GM10266 (cell line): Measurements from ENCODE around the gene UBE2B.

Experiments
- DNase-seq: peaks from one replicate; pipeline ENCODE4 v3.0.0; 2012; ENCODE audit errors: extremely low spot score
- TF ChIP-seq, protein P1 (sequence below): IDR thresholded peaks from 2 replicates; pipeline ENCODE4 v1.5.1; 2012; ENCODE audit warnings: mild to moderate bottlenecking, low read depth; ENCODE audit not compliant: control insufficient read depth, insufficient read depth; ENCODE audit errors: missing control alignments

The UBE2B gene

DNA sequence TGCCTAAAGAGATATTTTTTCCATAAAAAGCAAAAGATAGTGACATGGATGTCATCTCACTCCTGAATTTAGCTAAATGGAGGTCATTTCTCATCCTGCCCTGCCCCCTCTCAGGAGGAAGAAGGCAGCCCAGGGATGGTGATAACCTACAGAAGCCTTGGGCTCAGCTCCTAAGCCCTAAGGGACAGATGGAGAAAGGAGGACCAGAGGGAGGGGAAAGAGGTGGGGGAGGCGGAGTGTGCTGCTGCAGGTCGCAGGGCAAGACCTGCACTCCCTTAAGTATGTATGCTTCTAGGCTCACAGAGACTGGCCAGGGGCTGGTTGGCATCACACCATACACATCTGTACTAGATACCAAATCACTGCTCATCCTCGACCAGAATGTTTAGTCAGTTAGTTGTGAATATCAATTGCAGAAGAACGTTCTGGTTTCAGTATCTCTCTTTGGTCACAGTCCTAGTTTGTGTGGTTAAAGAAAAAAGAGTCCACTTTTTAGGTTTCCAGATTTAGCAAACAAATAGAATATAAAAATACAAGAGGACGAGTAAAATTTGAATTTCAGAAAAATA, 58.7 kb downstream of the UBE2B start:
- DNase-seq = no peak
- TF ChIP-seq, protein P1, sequence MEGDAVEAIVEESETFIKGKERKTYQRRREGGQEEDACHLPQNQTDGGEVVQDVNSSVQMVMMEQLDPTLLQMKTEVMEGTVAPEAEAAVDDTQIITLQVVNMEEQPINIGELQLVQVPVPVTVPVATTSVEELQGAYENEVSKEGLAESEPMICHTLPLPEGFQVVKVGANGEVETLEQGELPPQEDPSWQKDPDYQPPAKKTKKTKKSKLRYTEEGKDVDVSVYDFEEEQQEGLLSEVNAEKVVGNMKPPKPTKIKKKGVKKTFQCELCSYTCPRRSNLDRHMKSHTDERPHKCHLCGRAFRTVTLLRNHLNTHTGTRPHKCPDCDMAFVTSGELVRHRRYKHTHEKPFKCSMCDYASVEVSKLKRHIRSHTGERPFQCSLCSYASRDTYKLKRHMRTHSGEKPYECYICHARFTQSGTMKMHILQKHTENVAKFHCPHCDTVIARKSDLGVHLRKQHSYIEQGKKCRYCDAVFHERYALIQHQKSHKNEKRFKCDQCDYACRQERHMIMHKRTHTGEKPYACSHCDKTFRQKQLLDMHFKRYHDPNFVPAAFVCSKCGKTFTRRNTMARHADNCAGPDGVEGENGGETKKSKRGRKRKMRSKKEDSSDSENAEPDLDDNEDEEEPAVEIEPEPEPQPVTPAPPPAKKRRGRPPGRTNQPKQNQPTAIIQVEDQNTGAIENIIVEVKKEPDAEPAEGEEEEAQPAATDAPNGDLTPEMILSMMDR = no peak

DNA sequence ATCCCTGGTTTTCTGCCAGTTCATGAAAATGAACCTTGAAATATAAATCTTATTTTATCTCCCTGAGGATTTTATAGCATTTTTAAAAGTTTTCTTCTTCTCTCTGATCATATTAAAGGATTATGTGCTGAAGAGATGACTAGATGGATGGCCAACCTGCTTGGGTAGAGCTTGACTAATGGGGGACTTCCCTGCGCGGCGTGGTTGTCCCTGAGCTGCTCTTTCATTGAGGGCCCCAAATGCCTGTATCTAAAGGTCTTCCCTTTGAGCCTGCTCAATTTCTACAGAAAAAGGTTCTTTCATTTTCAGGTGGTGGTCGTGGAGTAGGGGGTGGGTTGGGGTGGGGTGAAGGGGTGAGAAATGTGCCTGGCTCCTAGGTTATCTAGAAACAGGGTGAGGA, 60.8 kb downstream of the UBE2B start:
- TF ChIP-seq, protein P1 = no peak
- no peak for DNase-seq

DNA sequence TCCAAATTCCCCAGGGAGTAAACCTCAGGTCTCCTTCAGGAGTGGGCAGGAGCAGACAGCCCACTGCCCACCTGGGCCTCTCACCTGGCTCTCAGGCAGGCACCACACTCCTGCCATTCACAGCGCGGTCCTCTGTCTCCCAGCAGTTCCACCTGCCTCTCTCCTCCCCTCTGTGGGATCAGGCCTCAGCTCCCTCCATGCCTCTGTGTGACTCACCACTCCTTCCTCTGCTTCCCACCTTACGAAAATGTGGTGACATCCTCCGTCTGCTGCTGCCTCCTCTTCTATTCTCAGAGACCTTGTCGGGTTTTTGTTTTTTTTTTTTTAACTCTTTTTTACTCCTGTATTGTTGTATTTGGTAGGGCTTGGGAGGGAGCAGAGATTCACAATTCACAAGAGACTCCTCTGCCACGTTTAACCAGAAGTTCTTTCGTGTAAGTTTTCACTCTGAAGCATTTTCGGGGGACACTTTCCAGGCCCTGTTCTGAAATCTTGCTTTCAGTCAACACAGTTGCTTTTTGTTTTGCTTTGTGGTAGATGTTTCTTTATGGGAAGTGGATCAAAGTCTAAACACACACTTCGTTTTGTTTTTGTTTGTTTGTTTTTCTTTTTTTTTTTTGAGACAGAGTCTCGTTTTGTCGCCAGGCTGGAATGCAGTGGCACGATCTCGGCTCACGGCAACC, 61.4 kb downstream of the UBE2B start:
- TF ChIP-seq, protein P1 = no peak
- no peak for DNase-seq

DNA sequence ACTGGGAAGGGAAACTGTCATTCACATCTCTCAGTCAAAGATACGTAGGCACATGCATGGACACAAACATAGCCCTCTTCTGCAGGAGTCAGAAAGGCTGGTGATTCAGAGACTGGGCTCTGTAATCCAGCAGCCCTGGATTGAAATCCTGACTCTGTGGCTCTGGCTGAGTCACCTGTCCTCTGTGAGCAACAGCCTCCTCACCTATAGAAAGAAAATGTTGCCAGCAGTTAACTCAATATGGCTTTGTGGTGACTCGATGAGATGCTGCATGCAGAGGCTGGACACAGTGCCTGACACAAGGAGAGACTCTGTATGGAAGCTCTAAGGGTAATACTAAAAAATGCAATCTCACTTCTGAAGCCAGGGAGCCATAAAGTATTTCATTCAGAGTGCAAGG, 64.2 kb downstream of the UBE2B start:
- TF ChIP-seq, protein P1 = no peak
- DNase-seq = no peak

DNA sequence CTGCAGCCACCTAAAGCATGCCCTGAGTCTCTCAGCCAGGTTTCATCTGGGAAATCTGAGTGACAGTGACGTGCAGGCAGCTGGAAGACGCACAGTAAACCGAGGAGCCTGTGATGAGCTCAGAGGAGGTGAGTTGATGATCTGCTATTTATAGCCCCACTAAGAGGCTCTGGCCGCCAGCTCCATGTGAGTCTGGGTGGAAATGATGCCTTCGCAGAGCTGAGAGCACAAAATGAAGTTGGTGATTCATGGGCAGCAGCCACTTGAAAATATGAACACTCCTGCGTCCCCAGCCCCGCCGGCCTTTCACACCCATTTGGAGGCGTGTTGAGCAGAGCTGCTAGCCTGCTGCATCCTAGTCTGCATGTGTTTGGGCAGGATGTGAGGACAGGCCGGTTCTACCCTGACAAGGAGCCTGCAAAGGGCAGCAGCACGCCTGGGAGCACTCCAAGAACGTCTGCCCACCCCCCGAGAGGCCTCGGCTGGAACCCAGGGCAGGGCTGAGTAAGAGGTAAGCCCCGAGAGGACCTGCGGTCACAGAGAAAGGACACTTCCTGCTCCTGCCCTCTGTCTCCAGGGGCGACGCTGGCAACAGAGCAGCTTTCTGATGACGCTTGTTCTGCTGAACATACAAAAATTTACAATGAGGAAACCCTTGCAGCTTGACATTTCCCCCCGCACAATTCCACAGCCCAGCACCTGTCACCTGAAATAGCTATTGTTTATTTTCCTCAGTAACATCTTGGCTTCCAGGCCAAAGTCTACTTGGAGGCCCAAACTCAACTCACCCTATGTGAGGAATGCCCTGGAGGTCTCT, 65.4 kb downstream of the UBE2B start:
- peak; percentile 72 for DNase-seq
- TF ChIP-seq, protein P1 = no peak

DNA sequence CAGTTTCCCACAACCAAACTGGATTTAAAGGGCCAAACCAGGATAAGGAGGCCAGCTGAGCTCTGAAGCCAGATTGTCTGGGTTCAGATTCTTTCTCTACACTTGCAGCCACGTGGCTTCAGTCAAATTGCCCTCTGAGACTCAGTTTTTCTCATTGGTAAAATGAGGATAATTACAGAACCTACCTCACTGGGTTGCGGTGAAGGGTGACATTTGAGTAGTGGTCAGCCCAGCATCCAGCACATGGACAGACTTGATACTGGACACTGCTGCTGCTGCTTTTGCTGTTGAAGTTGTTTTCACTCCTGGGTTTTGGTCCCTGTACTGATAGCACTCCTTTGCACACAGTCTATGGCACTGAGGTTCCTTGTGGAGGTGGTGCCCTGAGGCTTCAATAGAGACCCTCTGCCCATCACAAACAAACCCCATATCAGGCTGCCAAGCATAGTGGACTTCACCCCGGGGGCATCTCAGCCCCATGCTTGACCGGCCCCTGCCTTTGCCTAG, 66.0 kb downstream of the UBE2B start:
- no peak for DNase-seq
- TF ChIP-seq, protein P1 = no peak
